COR-L47 (cell line): ENCODE results near the gene PCDHGA10.
"Not testable (repeated sequence)": the region's sequence is repeated elsewhere in the genome, so short reads cannot be mapped to it uniquely, and the experiment has no call there.

Source experiments
- DNase-seq: peaks from one replicate; lab custom pipeline; 2025; lab: John Stamatoyannopoulos, UW

PCDHGA10 gene

DNA sequence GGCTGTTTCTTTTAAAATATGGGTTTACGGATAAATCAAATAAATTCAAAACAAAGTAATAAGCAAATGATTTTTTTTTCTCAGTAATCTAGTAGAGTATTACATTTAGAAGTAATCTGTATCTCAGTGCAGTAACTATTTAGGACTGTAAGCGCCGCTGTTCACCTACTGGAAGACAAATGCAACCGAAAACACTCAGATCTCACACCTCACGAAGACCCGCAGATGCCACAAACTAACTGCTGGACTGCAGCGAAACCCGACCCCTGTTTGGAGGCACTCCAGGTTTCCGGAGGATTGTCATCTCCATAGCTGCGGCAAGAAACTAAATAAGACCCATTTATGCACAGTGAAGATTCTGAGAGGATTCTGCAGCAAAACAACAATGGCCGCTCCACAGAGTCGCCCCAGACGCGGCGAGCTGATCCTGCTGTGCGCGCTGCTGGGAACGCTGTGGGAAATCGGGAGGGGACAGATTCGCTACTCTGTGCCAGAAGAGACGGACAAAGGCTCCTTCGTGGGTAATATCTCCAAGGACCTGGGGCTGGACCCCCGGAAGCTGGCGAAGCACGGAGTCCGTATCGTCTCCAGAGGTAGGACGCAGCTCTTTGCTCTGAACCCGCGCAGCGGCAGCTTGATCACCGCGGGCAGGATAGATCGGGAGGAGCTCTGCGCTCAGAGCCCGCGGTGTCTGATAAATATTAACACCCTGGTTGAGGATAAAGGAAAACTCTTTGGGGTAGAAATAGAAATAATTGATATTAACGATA is 20.2 kb upstream of the PCDHGA10 start, which contains the start of gene PCDHGA8:
Gene PCDHGA8, plus strand, starts transcription at position 205 of the 770 bp plus-strand sequence. Its CDS starts 181 bp downstream, at position 386.
- no peak for DNase-seq

GRCh38 chr5:141393267-141393666 is 19.5 kb upstream of the PCDHGA10 start:
- no peak for DNase-seq

DNA sequence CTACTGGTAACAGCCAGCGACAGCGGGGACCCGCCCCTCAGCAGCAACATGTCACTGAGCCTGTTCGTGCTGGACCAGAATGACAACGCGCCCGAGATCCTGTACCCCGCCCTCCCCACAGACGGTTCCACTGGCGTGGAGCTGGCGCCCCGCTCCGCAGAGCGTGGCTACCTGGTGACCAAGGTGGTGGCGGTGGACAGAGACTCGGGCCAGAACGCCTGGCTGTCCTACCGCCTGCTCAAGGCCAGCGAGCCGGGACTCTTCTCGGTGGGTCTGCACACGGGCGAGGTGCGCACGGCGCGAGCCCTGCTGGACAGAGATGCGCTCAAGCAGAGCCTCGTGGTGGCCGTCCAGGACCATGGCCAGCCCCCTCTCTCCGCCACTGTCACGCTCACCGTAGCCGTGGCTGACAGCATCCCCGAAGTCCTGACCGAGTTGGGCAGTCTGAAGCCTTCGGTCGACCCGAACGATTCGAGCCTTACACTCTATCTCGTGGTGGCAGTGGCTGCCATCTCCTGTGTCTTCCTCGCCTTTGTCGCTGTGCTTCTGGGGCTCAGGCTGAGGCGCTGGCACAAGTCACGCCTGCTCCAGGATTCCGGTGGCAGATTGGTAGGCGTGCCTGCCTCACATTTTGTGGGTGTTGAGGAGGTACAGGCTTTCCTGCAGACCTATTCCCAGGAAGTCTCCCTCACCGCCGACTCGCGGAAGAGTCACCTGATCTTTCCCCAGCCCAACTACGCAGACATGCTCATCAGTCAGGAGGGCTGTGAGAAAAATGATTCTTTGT is 18.2 kb upstream of the PCDHGA10 start:
- DNase-seq = not testable (repeated sequence)

- DNase-seq = not testable (repeated sequence)
These were observed 14.8 kb upstream of the PCDHGA10 start, which contains the start of gene PCDHGB5 for GRCh38 chr5:141397756-141398551. Gene PCDHGB5, plus strand, starts transcription at chr5:141397947. Its CDS starts 181 bp downstream, at chr5:141398128.

GRCh38 chr5:141398608-141399007 is 14.2 kb upstream of the PCDHGA10 start:
- DNase-seq = no peak

DNA sequence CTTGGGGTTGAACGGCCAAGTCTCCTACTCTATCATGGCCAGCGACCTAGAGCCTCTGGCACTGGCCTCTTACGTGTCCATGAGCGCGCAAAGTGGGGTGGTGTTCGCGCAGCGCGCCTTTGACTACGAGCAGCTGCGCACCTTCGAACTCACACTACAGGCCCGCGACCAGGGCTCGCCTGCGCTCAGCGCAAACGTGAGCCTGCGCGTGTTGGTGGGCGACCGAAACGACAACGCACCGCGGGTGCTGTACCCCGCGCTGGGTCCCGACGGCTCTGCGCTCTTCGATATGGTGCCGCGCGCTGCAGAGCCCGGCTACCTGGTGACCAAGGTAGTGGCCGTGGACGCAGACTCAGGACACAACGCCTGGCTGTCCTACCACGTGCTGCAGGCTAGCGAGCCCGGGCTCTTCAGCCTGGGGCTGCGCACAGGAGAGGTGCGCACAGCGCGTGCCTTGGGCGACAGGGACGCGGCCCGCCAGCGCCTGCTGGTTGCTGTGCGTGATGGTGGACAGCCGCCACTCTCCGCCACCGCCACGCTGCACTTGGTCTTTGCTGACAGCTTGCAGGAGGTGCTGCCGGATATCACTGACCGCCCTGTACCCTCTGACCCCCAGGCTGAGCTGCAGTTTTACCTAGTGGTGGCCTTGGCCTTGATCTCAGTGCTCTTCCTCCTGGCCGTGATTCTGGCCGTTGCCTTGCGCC is 13.1 kb upstream of the PCDHGA10 start:
- no peak for DNase-seq

GRCh38 chr5:141402553-141403243 is 10.1 kb upstream of the PCDHGA10 start, which contains the start of gene PCDHGA9:
Gene PCDHGA9, plus strand, starts transcription at chr5:141402778. Its CDS starts 175 bp downstream, at chr5:141402953.
- DNase-seq = no peak

DNA sequence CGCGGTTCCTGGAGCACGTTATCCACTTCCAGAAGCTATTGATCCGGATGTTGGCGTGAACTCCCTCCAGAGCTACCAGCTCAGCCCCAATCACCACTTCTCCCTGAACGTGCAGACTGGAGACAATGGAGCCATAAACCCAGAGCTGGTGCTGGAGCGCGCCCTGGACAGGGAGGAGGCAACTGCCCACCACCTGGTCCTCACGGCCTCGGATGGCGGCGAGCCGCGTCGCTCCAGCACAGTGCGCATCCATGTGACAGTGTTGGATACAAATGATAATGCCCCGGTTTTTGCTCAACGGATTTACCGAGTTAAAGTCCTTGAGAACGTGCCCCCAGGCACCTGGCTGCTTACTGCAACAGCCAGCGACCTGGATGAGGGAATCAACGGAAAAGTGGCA is 9.4 kb upstream of the PCDHGA10 start:
- DNase-seq = no peak

DNA sequence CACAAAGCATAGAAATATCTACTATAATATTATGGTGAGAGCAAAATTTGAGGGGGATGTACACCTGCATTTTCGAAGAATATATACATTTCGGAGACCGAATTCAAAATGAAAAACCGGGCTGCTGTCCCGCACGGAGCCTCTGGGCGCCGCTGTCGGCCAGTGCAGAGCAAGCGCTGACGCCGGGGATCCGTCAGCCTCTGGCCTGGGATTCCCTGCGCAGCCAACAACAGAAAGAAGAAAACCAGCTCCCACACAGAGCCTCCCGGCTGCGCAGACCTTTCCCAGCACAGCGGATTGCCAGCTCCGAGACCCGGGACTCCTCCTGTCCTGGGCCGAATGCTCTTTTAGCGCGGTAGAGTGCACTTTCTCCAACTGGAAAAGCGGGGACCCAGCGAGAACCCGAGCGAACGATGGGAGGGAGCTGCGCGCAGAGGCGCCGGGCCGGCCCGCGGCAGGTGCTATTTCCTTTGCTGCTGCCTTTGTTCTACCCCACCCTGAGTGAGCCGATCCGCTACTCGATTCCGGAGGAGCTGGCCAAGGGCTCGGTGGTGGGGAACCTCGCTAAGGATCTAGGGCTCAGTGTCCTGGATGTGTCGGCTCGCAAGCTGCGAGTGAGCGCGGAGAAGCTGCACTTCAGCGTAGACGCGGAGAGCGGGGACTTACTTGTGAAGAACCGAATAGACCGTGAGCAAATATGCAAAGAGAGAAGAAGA is 4.8 kb upstream of the PCDHGA10 start, which contains the start of gene PCDHGB6:
Gene PCDHGB6, plus strand, starts transcription at position 232 of the 716 bp plus-strand sequence. Its CDS starts 182 bp downstream, at position 414.
- not testable (repeated sequence) for DNase-seq

GRCh38 chr5:141409598-141410306 is 3.0 kb upstream of the PCDHGA10 start:
- no peak for DNase-seq

- no peak for DNase-seq
These were observed 1.2 kb upstream of the PCDHGA10 start for GRCh38 chr5:141411575-141411974.

DNA sequence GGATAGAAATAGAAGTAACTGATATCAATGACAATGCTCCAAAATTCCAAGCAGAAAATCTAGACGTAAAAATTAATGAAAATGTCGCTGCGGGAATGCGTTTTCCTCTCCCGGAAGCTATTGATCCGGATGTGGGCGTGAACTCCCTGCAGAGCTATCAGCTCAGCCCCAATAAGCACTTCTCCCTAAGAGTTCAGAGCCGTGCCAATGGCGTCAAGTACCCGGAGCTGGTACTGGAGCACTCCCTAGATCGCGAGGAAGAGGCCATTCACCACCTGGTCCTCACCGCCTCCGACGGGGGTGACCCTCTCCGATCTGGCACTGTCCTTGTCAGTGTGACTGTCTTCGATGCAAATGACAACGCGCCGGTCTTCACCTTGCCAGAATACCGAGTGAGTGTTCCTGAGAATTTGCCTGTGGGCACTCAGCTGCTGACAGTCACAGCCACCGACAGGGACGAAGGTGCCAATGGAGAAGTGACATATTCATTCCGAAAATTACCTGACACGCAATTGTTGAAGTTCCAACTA is 818 bp downstream of the PCDHGA10 start:
- no peak for DNase-seq

GRCh38 chr5:141414548-141415274 is 1.9 kb downstream of the PCDHGA10 start:
- DNase-seq = not testable (repeated sequence)

GRCh38 chr5:141415275-141415618 is 2.5 kb downstream of the PCDHGA10 start:
- not testable (repeated sequence) for DNase-seq

- not testable (repeated sequence) for DNase-seq
These were observed 4.8 kb downstream of the PCDHGA10 start, which contains the start of gene PCDHGB7 for GRCh38 chr5:141417494-141418172. Gene PCDHGB7, plus strand, starts transcription at chr5:141417677. Its CDS starts 183 bp downstream, at chr5:141417860.

- no peak for DNase-seq
These were observed 6.5 kb downstream of the PCDHGA10 start for GRCh38 chr5:141419074-141419880.
